GM21367 (cell line): ENCODE data around the gene HOXC6.

ENCODE experiments used
- ATAC-seq: cut with Tn5 transposase; IDR thresholded peaks from one replicate; pipeline ENCODE4 v1.9.1; 2021; ENCODE audit not compliant: unreplicated experiment

HOXC6 gene

GRCh38 chr12:54001283-54002187 is 26.7 kb upstream of the HOXC6 start:
- ATAC-seq, result no peak

DNA sequence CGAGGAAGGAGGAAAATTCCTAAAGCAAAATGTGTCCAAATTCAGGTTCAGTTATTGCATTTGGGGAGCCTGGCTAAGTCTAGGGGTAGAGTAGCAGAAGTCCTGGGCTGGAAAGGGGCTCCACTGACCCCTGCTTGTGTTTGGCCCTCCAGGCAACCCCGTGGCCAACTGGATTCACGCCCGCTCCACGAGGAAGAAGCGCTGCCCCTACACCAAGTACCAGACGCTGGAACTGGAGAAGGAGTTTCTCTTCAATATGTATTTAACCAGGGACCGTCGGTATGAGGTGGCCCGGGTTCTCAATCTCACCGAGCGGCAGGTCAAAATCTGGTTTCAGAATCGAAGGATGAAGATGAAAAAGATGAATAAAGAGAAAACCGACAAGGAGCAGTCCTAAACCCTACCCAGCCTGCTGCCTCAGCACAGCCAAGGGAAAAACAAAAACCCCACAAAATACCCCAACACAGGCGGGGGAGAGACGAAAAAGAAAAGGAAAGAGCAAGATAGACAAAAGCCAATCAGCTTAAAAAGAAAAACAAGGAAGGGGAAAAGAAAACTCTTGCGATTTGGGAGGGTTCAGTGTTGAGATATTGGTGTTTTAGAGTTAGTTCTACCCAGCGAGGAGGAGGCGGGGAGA is 25.8 kb upstream of the HOXC6 start:
- no peak for ATAC-seq

DNA sequence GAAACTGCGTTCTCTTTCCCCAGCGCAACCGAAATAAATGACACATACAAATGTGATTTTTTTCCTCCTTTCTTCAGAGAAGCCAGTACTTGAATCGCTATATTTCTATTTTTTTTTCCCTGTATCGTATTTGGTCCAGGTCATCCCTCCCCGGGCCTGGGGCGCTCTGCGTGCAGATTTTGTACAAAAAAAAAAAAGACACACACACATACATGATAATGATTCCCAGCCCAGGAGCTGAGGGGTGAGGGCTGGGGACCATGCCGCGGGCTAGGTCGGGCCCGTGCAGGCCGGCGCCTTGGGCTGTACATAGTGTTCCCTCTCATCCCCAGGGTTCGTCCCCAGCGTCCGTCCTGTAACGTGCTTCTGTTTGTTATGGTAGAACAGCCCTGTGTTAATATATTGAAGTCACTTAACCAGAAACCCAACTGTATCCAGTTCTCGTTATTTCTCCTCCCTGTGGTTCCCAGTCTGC is 25.3 kb upstream of the HOXC6 start:
- ATAC-seq, result no peak

- ATAC-seq, result no peak
These were observed 24.6 kb upstream of the HOXC6 start for GRCh38 chr12:54003625-54004024.

GRCh38 chr12:54004063-54004840 is 24.0 kb upstream of the HOXC6 start:
- no peak for ATAC-seq

GRCh38 chr12:54004841-54005530 is 23.3 kb upstream of the HOXC6 start:
- ATAC-seq, result no peak

DNA sequence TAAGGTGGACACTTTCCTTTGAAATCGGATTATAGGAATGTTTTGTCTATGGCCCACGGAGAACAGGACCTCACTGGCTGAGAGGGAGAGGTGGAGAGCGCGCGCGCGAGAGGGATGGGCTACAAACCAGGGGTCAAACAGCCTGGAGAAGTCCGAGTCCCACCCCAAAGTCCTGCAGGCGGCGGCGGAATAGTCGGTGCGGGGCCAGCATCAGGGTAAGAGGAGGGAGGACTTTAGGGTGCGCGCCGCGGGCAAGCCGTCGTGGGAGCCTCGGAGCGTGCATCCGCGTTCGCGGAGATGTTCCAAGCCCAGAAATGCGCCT is 22.7 kb upstream of the HOXC6 start:
- no peak for ATAC-seq

- ATAC-seq, result no peak
These were observed 22.2 kb upstream of the HOXC6 start for GRCh38 chr12:54005853-54006558.

GRCh38 chr12:54006559-54007220 is 21.6 kb upstream of the HOXC6 start:
- no peak for ATAC-seq

DNA sequence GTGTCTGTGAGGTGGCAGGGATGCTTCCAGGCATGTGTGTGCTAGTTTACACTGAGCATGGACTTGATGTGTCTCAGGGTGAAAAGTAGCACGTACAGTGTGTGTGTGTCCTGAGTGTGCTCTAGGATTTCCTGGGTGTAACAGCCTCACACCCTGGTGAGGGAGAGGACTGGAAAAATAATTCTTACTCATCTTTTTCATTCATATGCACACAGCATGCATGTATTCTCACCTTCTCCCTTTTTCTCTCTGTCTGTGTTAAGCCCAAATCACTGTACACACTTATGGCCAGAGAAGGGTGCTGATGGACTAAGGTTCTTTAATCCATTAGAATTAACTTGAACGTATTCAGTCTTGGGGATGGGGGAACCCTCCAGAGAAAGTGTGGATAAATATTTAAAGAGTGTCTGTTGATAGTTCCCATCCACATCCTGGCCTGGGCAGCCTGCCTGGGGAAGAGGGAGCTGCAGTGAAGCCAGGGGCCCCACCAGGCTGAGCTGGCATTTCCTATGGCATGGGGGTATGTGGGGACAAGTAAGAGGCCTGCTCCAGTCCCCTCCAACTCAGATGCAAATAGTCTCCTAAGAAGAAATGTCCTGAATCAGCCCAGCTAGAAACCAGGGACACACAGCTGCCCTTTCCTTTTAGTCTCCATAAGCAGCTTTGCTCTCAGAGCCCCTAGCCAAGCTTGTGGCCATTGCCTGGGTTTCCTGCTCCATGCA is 20.5 kb upstream of the HOXC6 start:
- ATAC-seq, result no peak

DNA sequence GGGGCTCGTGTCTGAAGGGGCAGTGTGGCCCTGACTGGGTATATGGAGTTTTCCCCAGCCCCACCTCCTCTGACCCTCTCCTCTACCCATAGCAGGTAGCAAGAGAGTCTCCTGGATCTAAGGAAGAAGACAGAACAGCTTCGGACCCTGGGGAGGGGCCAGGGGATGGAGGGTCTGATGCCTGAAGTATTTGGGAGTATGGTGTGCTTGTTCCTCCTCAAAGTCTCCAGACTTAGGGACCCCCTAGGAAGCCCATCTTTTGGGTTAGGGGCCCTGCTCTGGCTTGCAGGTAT is 20.0 kb upstream of the HOXC6 start:
- no peak for ATAC-seq

DNA sequence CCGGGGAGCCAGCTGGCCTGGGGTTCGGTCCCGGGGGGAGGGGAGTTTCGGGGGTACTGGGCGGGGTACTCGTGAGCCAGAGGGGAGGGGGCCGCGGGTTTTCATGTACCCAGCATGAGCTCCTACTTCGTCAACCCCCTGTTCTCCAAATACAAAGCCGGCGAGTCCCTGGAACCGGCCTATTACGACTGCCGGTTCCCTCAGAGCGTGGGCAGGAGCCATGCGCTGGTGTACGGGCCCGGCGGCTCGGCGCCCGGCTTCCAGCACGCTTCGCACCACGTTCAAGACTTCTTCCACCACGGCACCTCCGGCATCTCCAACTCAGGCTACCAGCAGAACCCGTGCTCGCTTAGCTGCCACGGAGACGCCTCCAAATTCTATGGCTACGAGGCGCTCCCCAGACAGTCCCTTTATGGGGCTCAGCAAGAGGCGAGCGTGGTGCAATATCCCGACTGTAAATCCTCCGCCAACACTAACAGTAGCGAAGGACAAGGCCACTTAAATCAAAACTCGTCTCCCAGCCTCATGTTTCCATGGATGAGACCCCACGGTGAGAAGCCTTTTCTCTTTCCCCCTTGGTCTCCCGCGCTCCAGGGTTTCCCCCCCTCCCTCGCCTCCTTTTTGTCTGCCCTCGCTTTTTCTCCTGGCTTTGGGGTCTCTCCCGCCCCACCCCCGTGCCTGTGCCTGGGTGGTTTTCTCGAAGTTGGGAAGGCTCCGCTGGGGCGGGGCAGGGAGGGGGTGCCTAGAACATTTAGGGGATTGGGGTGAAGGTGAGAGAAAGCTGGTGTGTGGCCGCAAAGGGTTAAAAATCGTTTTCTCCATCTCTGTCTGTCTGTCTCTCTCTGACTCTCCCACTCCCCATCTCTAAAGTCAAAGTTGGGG is 18.8 kb upstream of the HOXC6 start:
- ATAC-seq, result no peak

DNA sequence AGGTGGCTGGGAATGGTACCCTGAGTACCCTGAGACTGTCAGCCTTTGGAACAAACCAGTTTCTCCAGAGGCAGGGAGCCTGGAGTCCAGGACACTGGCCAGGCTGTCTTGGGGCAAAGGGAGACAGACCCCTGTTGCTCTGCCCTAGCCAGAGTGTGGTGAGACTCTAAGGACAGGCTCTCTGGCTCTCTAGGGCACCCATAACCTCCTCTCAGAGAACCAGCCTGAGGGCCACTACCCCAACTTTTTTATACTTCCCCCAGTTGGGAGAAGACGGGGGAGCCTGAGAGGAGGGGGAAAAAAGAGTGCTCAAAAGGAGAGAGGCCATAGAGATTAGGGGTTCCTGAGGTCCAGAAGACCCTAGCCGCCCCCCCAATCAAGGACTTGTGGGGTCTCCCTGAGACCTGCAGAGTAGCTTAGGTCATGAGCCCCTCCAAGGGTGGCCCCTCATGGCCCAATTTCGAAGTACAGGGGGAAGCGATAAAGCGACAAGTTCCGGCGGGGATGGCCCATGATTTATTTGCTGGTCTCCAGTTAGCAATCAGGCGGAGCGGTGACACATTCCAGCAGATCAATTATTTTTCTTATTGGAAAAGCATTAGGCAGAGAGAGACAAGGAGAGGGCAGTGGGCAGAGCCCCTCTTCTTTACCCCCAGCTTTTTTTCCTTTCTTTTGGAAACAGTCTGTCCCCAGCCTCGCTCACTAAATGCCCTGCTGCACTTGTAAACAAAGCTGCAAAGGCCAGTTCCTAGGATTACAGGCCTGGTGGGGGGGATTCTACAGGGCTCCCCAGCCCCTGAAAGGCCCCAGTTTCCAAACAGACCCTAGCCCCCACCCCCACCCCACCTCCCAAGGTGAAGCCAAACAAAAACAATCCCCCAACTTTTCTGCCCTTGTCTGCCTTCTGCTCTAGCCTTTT is 17.9 kb upstream of the HOXC6 start:
- no peak for ATAC-seq

DNA sequence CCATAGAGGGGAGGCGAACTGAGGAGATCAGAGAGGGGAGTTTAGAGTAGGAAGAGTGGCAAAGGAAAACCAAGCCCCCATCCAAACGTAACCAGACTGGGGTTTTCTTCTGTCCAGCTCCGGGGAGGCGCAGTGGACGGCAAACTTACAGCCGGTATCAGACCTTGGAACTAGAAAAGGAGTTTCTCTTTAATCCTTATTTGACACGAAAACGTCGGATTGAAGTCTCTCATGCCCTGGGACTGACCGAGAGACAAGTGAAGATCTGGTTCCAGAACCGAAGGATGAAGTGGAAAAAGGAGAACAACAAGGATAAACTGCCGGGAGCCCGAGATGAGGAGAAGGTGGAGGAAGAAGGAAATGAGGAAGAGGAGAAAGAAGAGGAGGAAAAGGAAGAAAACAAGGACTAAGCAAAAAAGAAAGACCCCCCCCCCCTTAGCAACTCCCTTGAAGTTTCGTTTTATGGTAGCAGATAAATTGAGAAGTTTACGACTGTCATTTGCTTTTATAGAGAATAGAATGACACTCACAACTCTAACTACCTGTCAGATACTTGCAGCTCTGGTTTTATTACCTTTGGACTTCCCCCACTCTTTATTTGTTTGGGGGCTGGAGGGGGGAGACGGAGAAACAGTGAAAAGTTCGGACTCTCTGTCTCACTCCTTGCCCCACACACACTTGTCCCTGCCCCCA is 17.1 kb upstream of the HOXC6 start:
- no peak for ATAC-seq

- no peak for ATAC-seq
These were observed 16.3 kb upstream of the HOXC6 start for GRCh38 chr12:54011665-54012532.
